ENCODE results near the gene CRTC2. TPM values are rescaled to one million over a fixed set of nuclear protein-coding genes. Genes with fewer than 3 reads are reported as not detected.

Gene CRTC2
- total and polyA plus RNA-seq, 9 of the 15 experiments (the other 6 are each of a cell fraction or from before 2014, with no cell fraction given): 2.7 to 26.4 (median 10.2) TPM

- TF ChIP-seq HMG20B (CRISPR knock-in tag; IDR thresholded peaks at IDR 0.05) (no peak), RBM22 (IDR thresholded peaks at IDR 0.05; ENCODE audit: low read depth, low read length, poor library complexity, severe bottlenecking) (no peak), HOXB6 (CRISPR knock-in tag; IDR thresholded peaks at IDR 0.05; ENCODE audit: borderline replicate concordance) (no peak), NONO (IDR thresholded peaks at IDR 0.05; ENCODE audit: low read depth in 2 of 2, low read length in 1 of 2) (no peak; a peak in 1 of 4 replicates), IFI16 (CRISPR knock-in tag; IDR thresholded peaks at IDR 0.05) (no peak), ZNF507 (tag; conservative IDR thresholded peaks at IDR 0.05) (no peak), SNIP1 (IDR thresholded peaks at IDR 0.05; ENCODE audit: low read depth) (no peak), ID3 (CRISPR knock-in tag; IDR thresholded peaks at IDR 0.05) (no peak), ID3 (tag; IDR thresholded peaks at IDR 0.05) (no peak), PYGO2 (tag; IDR thresholded peaks at IDR 0.05) (no peak), RBM15 (IDR thresholded peaks at IDR 0.05; ENCODE audit: insufficient read depth, low read length) (no peak), SAP30 (IDR thresholded peaks at IDR 0.05; ENCODE audit: borderline replicate concordance, insufficient read depth, low read depth, low read length, poor library complexity, severe bottlenecking) (peak; percentile 85), CEBPB (tag; IDR thresholded peaks at IDR 0.05) (no peak), DPF2 (IDR thresholded peaks at IDR 0.05) (peak; percentile 40; the same call in 1 of the 2 replicates), MCM3 (IDR thresholded peaks at IDR 0.05) (no peak), CREB5 (CRISPR knock-in tag; IDR thresholded peaks at IDR 0.05) (no peak), RUNX1 (IDR thresholded peaks at IDR 0.05; ENCODE audit: low read depth) (no peak), SLC30A9 (CRISPR knock-in tag; IDR thresholded peaks at IDR 0.05) (no peak), KLF10 (CRISPR knock-in tag; IDR thresholded peaks at IDR 0.05) (no peak), ZNF347 (CRISPR knock-in tag; IDR thresholded peaks at IDR 0.05; ENCODE audit: low read depth) (no peak), PML (IDR thresholded peaks at IDR 0.05; ENCODE audit: low read length) (peak; percentile 67), EP400 (IDR thresholded peaks at IDR 0.05) (peak; percentile 96), CLOCK (CRISPR knock-in tag; IDR thresholded peaks at IDR 0.05; ENCODE audit: borderline replicate concordance) (no peak), ZNF133 (CRISPR knock-in tag; IDR thresholded peaks at IDR 0.05) (no peak)
Measured at GRCh38 chr1:153967107-153967999, 8.9 kb upstream of the CRTC2 start, which contains the start of gene CREB3L4 (continued).

Data from K562 (cell line).